GM23338 (cell line): ENCODE results near the gene MRPS11. TPM values are rescaled to one million over a fixed set of nuclear protein-coding genes. Genes with fewer than 3 reads are reported as not detected.
A peak's percentile ranks its signal among the peaks of the same experiment; 100 is the strongest.

Experiments
- ATAC-seq: fragments of 200-7000 bp; cut with Tn5 transposase; 3 replicates; pipeline ENCODE4 v1.9.1; 2020
- DNase-seq: peaks from one replicate; pipeline ENCODE4 v3.0.0-alpha.2; 2015; ENCODE audit warnings: low spot score
- H2AFZ ChIP-seq: fragments of 200-600 bp; sonication (generic); 2 replicates; pipeline ENCODE4 v1.8.0; 2016; ENCODE audit warnings: antibody characterized with exemption, mild to moderate bottlenecking, moderate library complexity
- H3F3A ChIP-seq: fragments of 200-600 bp; sonication (generic); replicated peaks from 2 replicates; pipeline ENCODE4 v1.8.0; 2017; ENCODE audit warnings: antibody characterized with exemption, mixed run types, low read depth
- H3K27ac ChIP-seq: fragments of 200-600 bp; sonication (generic); 2 replicates; pipeline ENCODE4 v1.6.1; 2016; ENCODE audit warnings: low read depth
- H3K27me3 ChIP-seq: fragments of 200-600 bp; sonication (generic); 2 replicates; pipeline ENCODE4 v1.8.0; 2016; ENCODE audit warnings: mild to moderate bottlenecking, mixed run types, moderate library complexity; ENCODE audit not compliant: insufficient read depth
- H3K36me3 ChIP-seq: fragments of 200-600 bp; sonication (generic); 2 replicates; pipeline ENCODE4 v1.8.0; 2016; ENCODE audit warnings: mild to moderate bottlenecking; ENCODE audit not compliant: insufficient read depth
- H3K4me1 ChIP-seq: fragments of 200-600 bp; sonication (generic); 2 replicates; pipeline ENCODE4 v1.8.0; 2016; ENCODE audit warnings: mild to moderate bottlenecking, moderate library complexity; ENCODE audit not compliant: insufficient read depth
- H3K4me2 ChIP-seq: fragments of 200-600 bp; sonication (generic); 2 replicates; pipeline ENCODE4 v1.7.1; 2017; ENCODE audit warnings: mixed run types
- H3K4me3 ChIP-seq: fragments of 200-600 bp; sonication (generic); 2 replicates; pipeline ENCODE4 v1.6.1; 2016; ENCODE audit warnings: mixed run types
- H3K79me2 ChIP-seq: fragments of 200-600 bp; sonication (generic); replicated peaks from 2 replicates; pipeline ENCODE4 v1.8.0; 2017; ENCODE audit warnings: mild to moderate bottlenecking; ENCODE audit not compliant: insufficient read depth
- H3K9me2 ChIP-seq: fragments of 200-600 bp; sonication (generic); 2 replicates; pipeline ENCODE4 v1.8.0; 2017; ENCODE audit not compliant: insufficient read depth
- H4K20me1 ChIP-seq: fragments of 200-600 bp; sonication (generic); replicated peaks from 2 replicates; pipeline ENCODE4 v1.8.0; 2017; ENCODE audit warnings: mild to moderate bottlenecking; ENCODE audit not compliant: insufficient read depth
- H3K27ac Mint-ChIP-seq: 2 replicates; pipeline ENCODE4 v1.8.0; 2020; ENCODE audit warnings: inconsistent platforms, mild to moderate bottlenecking, moderate library complexity, mixed read lengths
- H3K27me3 Mint-ChIP-seq: 3 replicates; pipeline ENCODE4 v1.8.0; 2022; ENCODE audit warnings: low read depth, mild to moderate bottlenecking, moderate library complexity, mixed read lengths, inconsistent platforms; ENCODE audit not compliant: insufficient read depth, poor library complexity
- H3K36me3 Mint-ChIP-seq: 3 replicates; pipeline ENCODE4 v1.8.0; 2021; ENCODE audit warnings: low read depth, mild to moderate bottlenecking, inconsistent platforms, moderate library complexity, mixed read lengths
- H3K4me1 Mint-ChIP-seq: 3 replicates; pipeline ENCODE4 v1.8.0; 2020; ENCODE audit warnings: mild to moderate bottlenecking, inconsistent platforms, mixed read lengths
- H3K4me3 Mint-ChIP-seq: 3 replicates; pipeline ENCODE4 v1.8.0; 2021; ENCODE audit warnings: moderate library complexity, mild to moderate bottlenecking, inconsistent platforms, mixed read lengths
- H3K9me3 Mint-ChIP-seq: 3 replicates; pipeline ENCODE4 v1.8.0; 2020; ENCODE audit warnings: moderate library complexity, mild to moderate bottlenecking, inconsistent platforms, mixed read lengths
- NANOG ChIP-seq: IDR thresholded peaks from 2 replicates; pipeline ENCODE4 v1.6.1; 2016; ENCODE audit warnings: antibody characterized with exemption, borderline replicate concordance
- ZNF462 ChIP-seq: fragments of 250-450 bp; sonication (Bioruptor Pico); IDR thresholded peaks from 2 replicates; pipeline ENCODE4 v1.5.0; 2020; ENCODE audit warnings: mild to moderate bottlenecking, moderate library complexity
- polyA plus RNA-seq: library from polyadenylated mRNA; unstranded; fragments of >200 nt; fragmentation: Nextera tagmentation; extraction: Ambion mirVana; gene quantifications from 2 replicates; pipeline ENCODE4 v1.2.1, GENCODE V29; 2016
- total RNA-seq: library from RNA; depleted of rRNA; stranded (reverse); fragments of >200 nt; shearing (Covaris generic); gene quantifications from 2 replicates; pipeline ENCODE4 v1.2.3, GENCODE V29; 2014
- TF ChIP-seq, protein P1 (sequence below), 2 experiments: fragments of 200-600 bp in 1 of 2; sonication (generic) in 1 of 2; conservative IDR thresholded peaks; 2 replicates each; pipeline versions ENCODE4 v1.5.1 to v1.6.1; 2016 to 2017; ENCODE audit warnings: antibody characterized with exemption in 2 of 2, low read depth in 2 of 2, mild to moderate bottlenecking in 2 of 2, moderate library complexity in 1 of 2
- TF ChIP-seq, protein P2 (sequence below): IDR thresholded peaks from one replicate; pipeline ENCODE4 v1.6.1; 2018; ENCODE audit warnings: antibody characterized with exemption; ENCODE audit not compliant: unreplicated experiment

MRPS11 gene
- total and polyA plus RNA-seq, 2 experiments from 2014 or later: 35.8 to 57.9 TPM

DNA sequence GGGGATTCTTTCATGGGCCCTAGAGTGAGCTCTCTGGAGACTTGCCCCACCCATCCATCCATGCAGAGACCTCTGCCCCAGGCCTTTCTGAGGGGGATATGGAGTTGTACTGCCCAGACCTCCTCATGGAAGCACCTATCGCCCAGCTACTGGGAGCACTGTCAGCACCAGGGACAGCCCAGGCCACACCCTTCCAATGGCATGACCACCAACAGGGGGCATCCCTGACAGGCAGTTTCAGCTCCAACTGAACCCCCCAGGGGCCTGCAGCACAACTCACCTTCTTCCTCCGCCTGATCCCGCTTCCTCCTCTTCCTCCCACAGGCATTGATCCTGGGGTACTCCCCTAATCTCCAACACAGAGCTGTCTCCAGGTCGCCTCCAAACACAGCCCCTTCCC lies 21.8 kb downstream of the MRPS11 start:
- Histone ChIP-seq H3K79me2 (no peaks in the 10 kb centered on the region), H3F3A (no peaks in the 10 kb centered on the region), H3K4me3 (no peak overlapping the region), H4K20me1 (no peaks in the 10 kb centered on the region), H3K4me1 (peaks cover 22% of the 10 kb centered on the region), H2AFZ (no peak overlapping the region), H3K9me2 (no peaks in the 10 kb centered on the region), H3K36me3 (no peaks in the 10 kb centered on the region), H3K27ac (no peak overlapping the region), H3K4me2 (no peak overlapping the region), H3K27me3 (no peaks in the 10 kb centered on the region)
- Mint-ChIP-seq H3K4me3 (no peak overlapping the region), H3K36me3 (no peaks in the 10 kb centered on the region), H3K4me1 (peaks cover 27% of the 10 kb centered on the region), H3K27me3 (peaks cover 12% of the 10 kb centered on the region), H3K27ac (no peak overlapping the region), H3K9me3 (no peaks in the 10 kb centered on the region)
- DNase-seq (peak; percentile 40), ATAC-seq (peak; percentile 44)
- no peak for TF ChIP-seq NANOG
- TF ChIP-seq, protein P1, sequence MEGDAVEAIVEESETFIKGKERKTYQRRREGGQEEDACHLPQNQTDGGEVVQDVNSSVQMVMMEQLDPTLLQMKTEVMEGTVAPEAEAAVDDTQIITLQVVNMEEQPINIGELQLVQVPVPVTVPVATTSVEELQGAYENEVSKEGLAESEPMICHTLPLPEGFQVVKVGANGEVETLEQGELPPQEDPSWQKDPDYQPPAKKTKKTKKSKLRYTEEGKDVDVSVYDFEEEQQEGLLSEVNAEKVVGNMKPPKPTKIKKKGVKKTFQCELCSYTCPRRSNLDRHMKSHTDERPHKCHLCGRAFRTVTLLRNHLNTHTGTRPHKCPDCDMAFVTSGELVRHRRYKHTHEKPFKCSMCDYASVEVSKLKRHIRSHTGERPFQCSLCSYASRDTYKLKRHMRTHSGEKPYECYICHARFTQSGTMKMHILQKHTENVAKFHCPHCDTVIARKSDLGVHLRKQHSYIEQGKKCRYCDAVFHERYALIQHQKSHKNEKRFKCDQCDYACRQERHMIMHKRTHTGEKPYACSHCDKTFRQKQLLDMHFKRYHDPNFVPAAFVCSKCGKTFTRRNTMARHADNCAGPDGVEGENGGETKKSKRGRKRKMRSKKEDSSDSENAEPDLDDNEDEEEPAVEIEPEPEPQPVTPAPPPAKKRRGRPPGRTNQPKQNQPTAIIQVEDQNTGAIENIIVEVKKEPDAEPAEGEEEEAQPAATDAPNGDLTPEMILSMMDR (conservative IDR thresholded peaks at IDR 0.05; ENCODE audit: low read depth in 2 of 2): peak; percentile 39 to 64
- TF ChIP-seq ZNF462 (CRISPR knock-in tag): no peak
- TF ChIP-seq, protein P2, sequence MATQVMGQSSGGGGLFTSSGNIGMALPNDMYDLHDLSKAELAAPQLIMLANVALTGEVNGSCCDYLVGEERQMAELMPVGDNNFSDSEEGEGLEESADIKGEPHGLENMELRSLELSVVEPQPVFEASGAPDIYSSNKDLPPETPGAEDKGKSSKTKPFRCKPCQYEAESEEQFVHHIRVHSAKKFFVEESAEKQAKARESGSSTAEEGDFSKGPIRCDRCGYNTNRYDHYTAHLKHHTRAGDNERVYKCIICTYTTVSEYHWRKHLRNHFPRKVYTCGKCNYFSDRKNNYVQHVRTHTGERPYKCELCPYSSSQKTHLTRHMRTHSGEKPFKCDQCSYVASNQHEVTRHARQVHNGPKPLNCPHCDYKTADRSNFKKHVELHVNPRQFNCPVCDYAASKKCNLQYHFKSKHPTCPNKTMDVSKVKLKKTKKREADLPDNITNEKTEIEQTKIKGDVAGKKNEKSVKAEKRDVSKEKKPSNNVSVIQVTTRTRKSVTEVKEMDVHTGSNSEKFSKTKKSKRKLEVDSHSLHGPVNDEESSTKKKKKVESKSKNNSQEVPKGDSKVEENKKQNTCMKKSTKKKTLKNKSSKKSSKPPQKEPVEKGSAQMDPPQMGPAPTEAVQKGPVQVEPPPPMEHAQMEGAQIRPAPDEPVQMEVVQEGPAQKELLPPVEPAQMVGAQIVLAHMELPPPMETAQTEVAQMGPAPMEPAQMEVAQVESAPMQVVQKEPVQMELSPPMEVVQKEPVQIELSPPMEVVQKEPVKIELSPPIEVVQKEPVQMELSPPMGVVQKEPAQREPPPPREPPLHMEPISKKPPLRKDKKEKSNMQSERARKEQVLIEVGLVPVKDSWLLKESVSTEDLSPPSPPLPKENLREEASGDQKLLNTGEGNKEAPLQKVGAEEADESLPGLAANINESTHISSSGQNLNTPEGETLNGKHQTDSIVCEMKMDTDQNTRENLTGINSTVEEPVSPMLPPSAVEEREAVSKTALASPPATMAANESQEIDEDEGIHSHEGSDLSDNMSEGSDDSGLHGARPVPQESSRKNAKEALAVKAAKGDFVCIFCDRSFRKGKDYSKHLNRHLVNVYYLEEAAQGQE: peak; percentile 74
